IPS-18a (cell line): ENCODE data around the gene UTP4.

Experiments
- H3K27ac ChIP-seq: one replicate; pipeline ENCODE4 v1.5.1; 2013; ENCODE audit warnings: low read length
- H3K27me3 ChIP-seq: one replicate; pipeline ENCODE4 v1.6.1; 2013; ENCODE audit warnings: mild to moderate bottlenecking, low read length; ENCODE audit not compliant: control insufficient read depth, insufficient read depth
- H3K36me3 ChIP-seq: one replicate; pipeline ENCODE4 v1.6.1; 2013; ENCODE audit warnings: low read depth, low read length; ENCODE audit not compliant: control insufficient read depth
- H3K4me1 ChIP-seq: one replicate; pipeline ENCODE4 v1.6.1; 2013; ENCODE audit warnings: low read depth, low read length; ENCODE audit not compliant: control insufficient read depth
- H3K4me3 ChIP-seq: one replicate; pipeline ENCODE4 v1.5.1; 2013; ENCODE audit warnings: low read length
- H3K9ac ChIP-seq: one replicate; pipeline ENCODE4 v1.6.1; 2013; ENCODE audit warnings: mild to moderate bottlenecking, low read length, moderate library complexity
- H3K9me3 ChIP-seq: one replicate; pipeline ENCODE4 v1.6.1; 2013; ENCODE audit warnings: low read depth, low read length; ENCODE audit not compliant: control insufficient read depth

Gene UTP4

GRCh38 chr16:69201787-69202186, 69.3 kb downstream of the UTP4 start:
- no peak overlapping the region for H3K9ac ChIP-seq
- H3K36me3 ChIP-seq = no peaks in the 10 kb centered on the region
- no peaks in the 10 kb centered on the region for H3K27me3 ChIP-seq
- H3K4me3 ChIP-seq = no peak overlapping the region
- no peak overlapping the region for H3K27ac ChIP-seq
- H3K4me1 ChIP-seq = no peaks in the 10 kb centered on the region
- H3K9me3 ChIP-seq = no peaks in the 10 kb centered on the region

- Histone ChIP-seq H3K4me3 (no peak overlapping the region), H3K36me3 (no peaks in the 10 kb centered on the region), H3K27ac (no peak overlapping the region), H3K9ac (no peak overlapping the region), H3K9me3 (no peaks in the 10 kb centered on the region), H3K4me1 (no peaks in the 10 kb centered on the region), H3K27me3 (no peaks in the 10 kb centered on the region)
Observed at GRCh38 chr16:69204172-69204571, 71.7 kb downstream of the UTP4 start.

GRCh38 chr16:69209735-69210134, 77.3 kb downstream of the UTP4 start:
- no peak overlapping the region for H3K4me3 ChIP-seq
- H3K36me3 ChIP-seq = no peaks in the 10 kb centered on the region
- no peaks in the 10 kb centered on the region for H3K4me1 ChIP-seq
- no peak overlapping the region for H3K27ac ChIP-seq
- no peaks in the 10 kb centered on the region for H3K27me3 ChIP-seq
- no peaks in the 10 kb centered on the region for H3K9me3 ChIP-seq
- no peak overlapping the region for H3K9ac ChIP-seq

- H3K4me1 ChIP-seq = no peaks in the 10 kb centered on the region
- H3K9me3 ChIP-seq = no peaks in the 10 kb centered on the region
- H3K27ac ChIP-seq = no peak overlapping the region
- H3K36me3 ChIP-seq = no peaks in the 10 kb centered on the region
- no peaks in the 10 kb centered on the region for H3K27me3 ChIP-seq
- no peak overlapping the region for H3K9ac ChIP-seq
- no peak overlapping the region for H3K4me3 ChIP-seq
Observed at GRCh38 chr16:69217433-69217832, 85.0 kb downstream of the UTP4 start.
